ENCODE measurements around the gene CRELD2.

DNA sequence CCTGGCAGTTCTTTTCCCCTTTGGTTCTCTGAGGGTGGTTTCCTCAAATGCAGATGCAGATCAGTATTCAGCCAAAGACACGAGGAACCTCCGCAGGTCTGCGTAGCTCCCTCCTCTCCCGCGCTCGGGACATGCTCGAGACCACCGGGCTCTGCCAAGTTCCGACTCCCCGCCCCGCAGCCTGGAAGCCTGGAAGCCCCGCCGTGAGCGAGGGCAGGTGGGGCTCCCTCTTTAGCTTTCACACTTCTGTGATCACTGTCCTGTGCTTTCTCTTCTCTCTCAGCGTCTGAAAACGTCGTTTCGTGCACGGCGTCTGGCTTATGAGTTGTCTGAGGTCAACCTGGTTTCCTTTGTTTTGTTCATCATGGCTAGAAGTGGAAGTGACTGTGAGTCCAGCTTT lies 38.2 kb upstream of the CRELD2 start:
- TF ChIP-seq, protein P1, sequence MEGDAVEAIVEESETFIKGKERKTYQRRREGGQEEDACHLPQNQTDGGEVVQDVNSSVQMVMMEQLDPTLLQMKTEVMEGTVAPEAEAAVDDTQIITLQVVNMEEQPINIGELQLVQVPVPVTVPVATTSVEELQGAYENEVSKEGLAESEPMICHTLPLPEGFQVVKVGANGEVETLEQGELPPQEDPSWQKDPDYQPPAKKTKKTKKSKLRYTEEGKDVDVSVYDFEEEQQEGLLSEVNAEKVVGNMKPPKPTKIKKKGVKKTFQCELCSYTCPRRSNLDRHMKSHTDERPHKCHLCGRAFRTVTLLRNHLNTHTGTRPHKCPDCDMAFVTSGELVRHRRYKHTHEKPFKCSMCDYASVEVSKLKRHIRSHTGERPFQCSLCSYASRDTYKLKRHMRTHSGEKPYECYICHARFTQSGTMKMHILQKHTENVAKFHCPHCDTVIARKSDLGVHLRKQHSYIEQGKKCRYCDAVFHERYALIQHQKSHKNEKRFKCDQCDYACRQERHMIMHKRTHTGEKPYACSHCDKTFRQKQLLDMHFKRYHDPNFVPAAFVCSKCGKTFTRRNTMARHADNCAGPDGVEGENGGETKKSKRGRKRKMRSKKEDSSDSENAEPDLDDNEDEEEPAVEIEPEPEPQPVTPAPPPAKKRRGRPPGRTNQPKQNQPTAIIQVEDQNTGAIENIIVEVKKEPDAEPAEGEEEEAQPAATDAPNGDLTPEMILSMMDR (IDR thresholded peaks at IDR 0.05): no peak
- TF ChIP-seq POLR2A (IDR thresholded peaks at IDR 0.05): no peak
